ENCODE measurements around the gene C16orf95.

DNA sequence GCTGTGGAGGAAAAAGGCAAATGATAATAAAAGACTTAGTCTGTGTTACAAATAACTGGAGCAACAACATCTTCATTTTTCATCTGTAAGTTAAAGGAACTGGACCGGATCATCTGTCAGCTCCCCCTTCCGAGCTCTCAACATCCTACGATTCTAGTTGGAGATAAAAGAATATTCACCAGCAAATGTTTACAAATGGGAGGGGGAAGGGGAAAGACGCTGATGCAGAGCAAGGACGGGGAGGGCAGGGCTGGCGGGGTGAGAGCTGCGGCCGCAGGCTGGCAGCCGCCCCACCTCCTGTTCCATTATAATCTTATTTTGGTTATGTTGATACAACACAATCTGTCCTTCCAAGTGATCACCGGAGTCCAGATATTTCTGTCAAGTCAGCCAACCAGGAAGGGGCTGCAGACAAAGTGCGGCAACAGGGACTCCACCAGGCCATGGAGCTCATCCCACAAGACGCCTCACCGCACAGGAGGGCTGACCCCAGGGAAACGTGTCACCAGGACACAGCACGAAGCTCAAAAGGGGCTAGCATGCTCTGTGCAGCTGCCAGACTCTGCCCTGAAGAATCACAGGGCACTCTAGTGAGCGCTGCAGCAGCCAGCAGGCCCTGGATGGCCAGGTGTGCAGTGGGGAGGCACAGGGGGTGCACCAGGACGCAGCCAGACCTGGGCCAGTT, 46.7 kb upstream of the C16orf95 start:
- TF ChIP-seq, protein P1, sequence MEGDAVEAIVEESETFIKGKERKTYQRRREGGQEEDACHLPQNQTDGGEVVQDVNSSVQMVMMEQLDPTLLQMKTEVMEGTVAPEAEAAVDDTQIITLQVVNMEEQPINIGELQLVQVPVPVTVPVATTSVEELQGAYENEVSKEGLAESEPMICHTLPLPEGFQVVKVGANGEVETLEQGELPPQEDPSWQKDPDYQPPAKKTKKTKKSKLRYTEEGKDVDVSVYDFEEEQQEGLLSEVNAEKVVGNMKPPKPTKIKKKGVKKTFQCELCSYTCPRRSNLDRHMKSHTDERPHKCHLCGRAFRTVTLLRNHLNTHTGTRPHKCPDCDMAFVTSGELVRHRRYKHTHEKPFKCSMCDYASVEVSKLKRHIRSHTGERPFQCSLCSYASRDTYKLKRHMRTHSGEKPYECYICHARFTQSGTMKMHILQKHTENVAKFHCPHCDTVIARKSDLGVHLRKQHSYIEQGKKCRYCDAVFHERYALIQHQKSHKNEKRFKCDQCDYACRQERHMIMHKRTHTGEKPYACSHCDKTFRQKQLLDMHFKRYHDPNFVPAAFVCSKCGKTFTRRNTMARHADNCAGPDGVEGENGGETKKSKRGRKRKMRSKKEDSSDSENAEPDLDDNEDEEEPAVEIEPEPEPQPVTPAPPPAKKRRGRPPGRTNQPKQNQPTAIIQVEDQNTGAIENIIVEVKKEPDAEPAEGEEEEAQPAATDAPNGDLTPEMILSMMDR (conservative IDR thresholded peaks at IDR 0.05; ENCODE audit: low read depth, low read length): no peak
- no peak for TF ChIP-seq EZH2 (IDR thresholded peaks at IDR 0.05; ENCODE audit: borderline replicate concordance, low read depth, low read length, poor library complexity, severe bottlenecking)

All from A673 (cell line).